Gastrocnemius medialis (tissue), 4 donors: ENCODE measurements around the gene SMG6. TPM values are rescaled to one million over a fixed set of nuclear protein-coding genes. Genes with fewer than 3 reads are reported as not detected.

ENCODE experiments used
- ATAC-seq, 2 donors: fragments of 150-250 bp; one replicate each; pipeline ENCODE4 v1.9.1; 2016
- DNase-seq, 2 donors: peaks; one replicate each; pipeline ENCODE4 v3.0.0-alpha.2; 2019
- H3K27ac ChIP-seq, 4 donors: fragments of 200-600 bp; sonication (generic); 1 replicate in 1 of 4; 2 replicates in 3 of 4; pipeline ENCODE4 v1.5.1; 2016 to 2018; ENCODE audit warnings: mild to moderate bottlenecking in 2 of 4, moderate library complexity in 1 of 4
- H3K27me3 ChIP-seq, 3 donors: fragments of 200-600 bp; sonication (generic) in 2 of 3; 1 replicate in 1 of 3; 2 replicates in 2 of 3; pipeline versions ENCODE4 v1.5.1 to v1.6.0; 2016 to 2019; ENCODE audit warnings: mild to moderate bottlenecking in 1 of 3, moderate library complexity in 1 of 3
- H3K36me3 ChIP-seq, 2 donors: fragments of 200-600 bp; sonication (generic) in 1 of 2; one replicate each; pipeline ENCODE4 v1.5.1; 2017 to 2018
- H3K4me1 ChIP-seq, 2 donors: fragments of 200-600 bp; sonication (generic) in 1 of 2; one replicate each; pipeline ENCODE4 v1.5.1; 2016 to 2017; ENCODE audit warnings: mild to moderate bottlenecking in 2 of 2
- H3K4me3 ChIP-seq, 4 donors: fragments of 200-600 bp; sonication (generic) in 3 of 4; 1 replicate in 1 of 4; 2 replicates in 3 of 4; pipeline ENCODE4 v1.5.1; 2016 to 2019; ENCODE audit warnings: mild to moderate bottlenecking in 2 of 4
- H3K9me3 ChIP-seq, 3 donors: fragments of 200-600 bp; sonication (generic) in 2 of 3; 1 replicate in 1 of 3; 2 replicates in 2 of 3; pipeline ENCODE4 v1.5.1; 2016 to 2019
- POLR2A ChIP-seq, 2 donors: fragments of 450-650 bp; IDR thresholded peaks; one replicate each; pipeline ENCODE4 v1.6.1; 2017; ENCODE audit warnings: antibody characterized with exemption in 2 of 2, mild to moderate bottlenecking in 2 of 2, moderate library complexity in 2 of 2
- in situ Hi-C, 4 donors: fragments of 200-750 bp; cut with MboI; loops; one replicate each; pipeline versions ENCODE4 v1.15.0 to v1.8.0; 2017; ENCODE audit warnings: low sequenced_read_pairs in 4 of 4
- intact Hi-C: fragments of 100-400 bp; cut with DNase I; formaldehyde crosslinking; loops from one replicate; pipeline ENCODE4 v1.15.1; 2023; ENCODE audit warnings: low total_unique reads
- total RNA-seq, 4 donors: library from RNA; depleted of rRNA; stranded (reverse); fragments of >200 nt; gene quantifications; one replicate each; pipeline versions ENCODE4 v1.1.0 to v1.2.3, GENCODE V29; 2016
- TF ChIP-seq, protein P1 (sequence below), 5 experiments: fragments of 450-650 bp in 3 of 5; fragments of 200-600 bp in 2 of 5; sonication (generic) in 2 of 5; IDR thresholded peaks in 4 of 5; conservative IDR thresholded peaks in 1 of 5; 1 replicate in 4 of 5; 2 replicates in 1 of 5; pipeline ENCODE4 v1.5.1; 2016 to 2019; ENCODE audit warnings: antibody characterized with exemption in 5 of 5, mild to moderate bottlenecking in 3 of 5, moderate library complexity in 3 of 5

Gene SMG6
- total RNA-seq, 4 donors from 2014 or later: 20.5 to 27.8 (median 23.0) TPM

DNA sequence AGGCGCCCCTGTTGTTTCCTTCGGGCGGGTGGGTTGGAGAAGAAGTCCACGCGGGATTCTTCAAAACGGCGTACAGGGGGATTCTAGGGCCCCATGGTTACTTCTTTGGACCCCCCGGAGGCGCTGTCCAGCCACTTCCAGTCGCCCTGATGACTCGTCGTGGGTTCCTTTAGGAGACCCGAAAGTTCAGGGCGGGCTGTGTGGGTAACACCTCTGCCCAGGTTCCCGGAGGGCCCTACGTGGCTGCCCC lies 249.4 kb downstream of the SMG6 start:
- peak overlapping the region; percentile 47 to 62 (median 54) for H3K4me3 ChIP-seq
- no peaks in the 10 kb centered on the region for H3K9me3 ChIP-seq
- H3K27ac ChIP-seq: peak overlapping the region; percentile 7 to 82 (median 74)
- no peaks in the 10 kb centered on the region for H3K36me3 ChIP-seq
- DNase-seq (no peak), ATAC-seq (no peak)
- in situ Hi-C loops: loop anchor here in 1 of 4 donors (5.0 kb wide), 1 partner anchor 193 kb away; no protein-coding TSS in a partner anchor
- intact Hi-C loops: loop anchor here (1.0 to 5.0 kb wide), 5 partner anchors 125 to 348 kb away; partner anchors contain the start of genes MNT, SGSM2 and TSR1
- peaks cover 1 to 14% (median 3%) of the 10 kb centered on the region in 3 donors for H3K27me3 ChIP-seq
- peaks cover 4 to 27% of the 10 kb centered on the region in 2 donors for H3K4me1 ChIP-seq
- TF ChIP-seq, protein P1, sequence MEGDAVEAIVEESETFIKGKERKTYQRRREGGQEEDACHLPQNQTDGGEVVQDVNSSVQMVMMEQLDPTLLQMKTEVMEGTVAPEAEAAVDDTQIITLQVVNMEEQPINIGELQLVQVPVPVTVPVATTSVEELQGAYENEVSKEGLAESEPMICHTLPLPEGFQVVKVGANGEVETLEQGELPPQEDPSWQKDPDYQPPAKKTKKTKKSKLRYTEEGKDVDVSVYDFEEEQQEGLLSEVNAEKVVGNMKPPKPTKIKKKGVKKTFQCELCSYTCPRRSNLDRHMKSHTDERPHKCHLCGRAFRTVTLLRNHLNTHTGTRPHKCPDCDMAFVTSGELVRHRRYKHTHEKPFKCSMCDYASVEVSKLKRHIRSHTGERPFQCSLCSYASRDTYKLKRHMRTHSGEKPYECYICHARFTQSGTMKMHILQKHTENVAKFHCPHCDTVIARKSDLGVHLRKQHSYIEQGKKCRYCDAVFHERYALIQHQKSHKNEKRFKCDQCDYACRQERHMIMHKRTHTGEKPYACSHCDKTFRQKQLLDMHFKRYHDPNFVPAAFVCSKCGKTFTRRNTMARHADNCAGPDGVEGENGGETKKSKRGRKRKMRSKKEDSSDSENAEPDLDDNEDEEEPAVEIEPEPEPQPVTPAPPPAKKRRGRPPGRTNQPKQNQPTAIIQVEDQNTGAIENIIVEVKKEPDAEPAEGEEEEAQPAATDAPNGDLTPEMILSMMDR (IDR thresholded peaks at IDR 0.05 in 4 of 5, conservative IDR thresholded peaks at IDR 0.05 in 1 of 5): no peak
- no peak for TF ChIP-seq POLR2A (IDR thresholded peaks at IDR 0.05)

DNA sequence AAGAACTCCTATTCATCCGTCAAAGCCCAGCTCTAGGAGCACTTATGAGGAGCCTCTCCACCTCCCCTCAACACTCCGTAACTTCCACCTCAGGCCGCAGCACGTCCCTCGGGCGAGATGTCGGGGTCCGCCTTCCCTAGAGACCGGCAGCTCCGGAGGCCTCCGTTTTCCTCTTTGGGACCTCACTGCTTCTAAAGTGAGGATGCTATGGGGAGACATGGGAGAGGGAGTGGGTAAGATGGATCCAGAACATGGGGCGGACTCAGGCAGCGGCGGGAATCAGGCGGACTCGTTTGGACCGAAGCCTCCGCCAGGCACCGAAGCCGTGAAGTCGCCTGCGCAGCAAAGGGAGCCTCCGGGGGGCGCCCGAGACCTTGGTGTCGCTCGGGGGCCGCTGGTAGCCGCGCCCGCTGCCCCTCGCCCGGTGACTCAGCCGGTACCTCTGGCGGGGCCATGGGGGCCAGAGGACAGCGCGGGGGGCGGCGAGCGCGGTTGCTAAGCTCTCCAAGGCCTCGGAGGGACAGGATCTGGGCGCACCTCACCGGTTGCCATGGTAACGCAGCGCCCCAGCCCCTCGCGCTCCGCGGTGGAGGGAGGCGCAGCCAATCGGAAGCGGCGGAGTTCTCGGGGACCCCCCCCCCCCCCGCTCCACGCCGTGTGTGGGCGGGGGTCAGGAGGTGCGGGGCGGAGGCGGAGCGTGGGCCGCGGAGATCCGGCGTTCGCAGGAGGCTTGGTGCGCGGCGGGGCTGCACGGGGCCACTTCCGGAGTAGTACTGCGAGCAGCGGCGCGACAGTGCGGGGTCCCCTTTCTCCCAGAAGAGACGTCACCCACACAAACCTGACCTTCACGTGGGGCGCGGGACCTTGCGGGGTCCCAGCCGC lies 250.0 kb downstream of the SMG6 start:
- Histone ChIP-seq H3K4me1 (peaks cover 9 to 26% of the 10 kb centered on the region in 2 donors), H3K36me3 (no peaks in the 10 kb centered on the region), H3K27ac (peak overlapping the region; percentile 7 to 82 (median 74)), H3K9me3 (no peaks in the 10 kb centered on the region), H3K4me3 (peak overlapping the region; percentile 47 to 62 (median 54)), H3K27me3 (peaks cover 7 to 14% (median 9%) of the 10 kb centered on the region in 3 donors)
- intact Hi-C loops: loop anchor here (1.0 to 5.0 kb wide), 5 partner anchors 125 to 349 kb away; partner anchors contain the start of genes MNT, SGSM2 and TSR1
- no peak for TF ChIP-seq POLR2A (IDR thresholded peaks at IDR 0.05)
- TF ChIP-seq, protein P1 (IDR thresholded peaks at IDR 0.05 in 4 of 5, conservative IDR thresholded peaks at IDR 0.05 in 1 of 5): peak; percentile 32 to 65 (median 53)
- in situ Hi-C loops: loop anchor here in 1 of 4 donors (5.0 kb wide), 1 partner anchor 194 kb away; no protein-coding TSS in a partner anchor
- ATAC-seq: no peak
- DNase-seq: peak in 1 of 2 donors; percentile 51

DNA sequence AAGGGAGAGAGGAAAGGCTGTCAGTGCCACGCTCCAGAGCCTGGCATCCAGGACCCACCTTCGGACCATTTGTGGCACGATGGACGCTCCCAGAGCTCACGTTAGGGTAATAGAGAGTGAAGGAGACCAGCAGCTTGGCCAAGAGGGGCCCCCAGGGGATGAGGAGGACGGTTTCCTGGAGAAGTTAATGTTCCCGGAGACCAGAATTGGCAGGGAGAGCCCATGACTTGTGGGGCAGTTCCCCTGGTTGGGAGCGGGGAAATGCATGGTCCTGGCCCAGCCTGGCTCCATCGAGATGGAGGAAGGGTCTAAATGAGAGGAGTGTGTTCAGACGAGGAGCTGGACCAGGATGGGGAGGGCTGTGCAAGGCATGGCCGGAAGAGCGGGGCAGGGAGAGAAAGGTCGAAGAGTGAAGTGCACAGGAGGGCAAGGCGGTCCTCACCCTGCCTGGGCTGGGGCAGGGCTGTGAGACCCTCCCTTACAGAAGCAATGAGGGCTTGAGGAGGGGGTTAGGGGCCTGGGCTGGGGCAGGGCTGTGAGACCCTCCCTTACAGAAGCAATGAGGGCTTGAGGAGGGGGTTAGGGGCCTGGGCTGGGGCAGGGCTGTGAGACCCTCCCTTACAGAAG lies 251.5 kb downstream of the SMG6 start:
- intact Hi-C loops: loop anchor here (5.0 kb wide), 3 partner anchors 285 to 350 kb away; partner anchors contain the start of genes MNT, SGSM2 and TSR1
- Histone ChIP-seq H3K27me3 (peaks cover 11 to 14% (median 14%) of the 10 kb centered on the region in 3 donors), H3K9me3 (no peaks in the 10 kb centered on the region), H3K4me3 (no peak overlapping the region), H3K4me1 (peaks cover 10 to 26% of the 10 kb centered on the region in 2 donors), H3K36me3 (no peaks in the 10 kb centered on the region), H3K27ac (peak overlapping the region in 3 of 4 donors; percentile 43 to 57 (median 51))
- DNase-seq: no peak
- ATAC-seq: no peak
- TF ChIP-seq, protein P1 (IDR thresholded peaks at IDR 0.05 in 4 of 5, conservative IDR thresholded peaks at IDR 0.05 in 1 of 5): no peak
- no peak for TF ChIP-seq POLR2A (IDR thresholded peaks at IDR 0.05)
- in situ Hi-C loops: loop anchor here in 1 of 4 donors (5.0 kb wide), 1 partner anchor 195 kb away; no protein-coding TSS in a partner anchor

DNA sequence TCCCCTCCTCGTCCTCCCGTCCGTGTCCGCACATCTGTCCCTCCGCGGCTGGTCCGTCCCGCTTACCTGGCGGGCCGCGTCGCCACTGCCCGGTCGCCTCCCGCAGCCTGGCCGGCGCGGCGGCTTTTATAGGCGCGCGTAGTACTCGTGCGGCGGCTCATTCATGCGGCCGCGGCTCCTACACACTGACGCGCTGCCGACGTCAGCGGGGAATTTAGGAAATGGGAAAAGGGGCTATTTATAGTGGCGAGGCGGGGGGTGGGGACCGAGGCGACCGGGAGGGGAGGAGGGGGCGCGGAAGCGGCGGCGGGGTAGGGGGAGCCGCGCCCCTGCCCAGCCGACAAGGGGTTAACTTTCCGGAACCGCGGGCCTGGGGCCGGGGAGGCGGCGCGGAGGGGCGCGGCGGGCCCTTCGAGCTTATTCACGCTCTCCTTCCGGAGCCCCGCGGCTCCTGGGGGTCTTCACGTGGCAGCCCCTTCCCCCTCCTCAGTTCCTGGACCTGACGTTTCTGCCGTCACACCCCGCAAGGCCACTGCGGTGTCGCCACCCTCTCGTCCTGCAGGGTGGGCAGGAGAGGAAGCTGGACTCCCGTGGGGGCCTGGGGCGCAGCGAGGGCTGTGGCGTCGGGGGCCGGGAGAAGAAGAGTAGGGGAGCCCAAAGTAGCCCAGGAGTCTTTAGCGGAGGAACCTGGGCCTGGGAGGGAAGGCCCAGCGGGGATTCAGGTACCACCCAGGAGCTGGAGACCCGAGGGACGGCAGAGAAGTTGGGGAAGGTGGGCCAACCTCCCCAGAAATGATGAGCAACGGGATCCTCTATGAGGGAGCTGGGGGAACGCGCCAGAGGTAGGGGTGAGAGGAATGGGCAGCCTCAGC lies 252.3 kb downstream of the SMG6 start:
- H3K36me3 ChIP-seq: no peaks in the 10 kb centered on the region
- no peaks in the 10 kb centered on the region for H3K9me3 ChIP-seq
- DNase-seq (no peak), ATAC-seq (no peak)
- H3K4me1 ChIP-seq: peaks cover 10 to 26% of the 10 kb centered on the region in 2 donors
- intact Hi-C loops (loop anchor here (5.0 kb wide), 3 partner anchors 286 to 351 kb away; partner anchors contain the start of genes MNT, SGSM2 and TSR1), in situ Hi-C loops (loop anchor here in 1 of 4 donors (5.0 kb wide), 1 partner anchor 196 kb away; no protein-coding TSS in a partner anchor)
- H3K4me3 ChIP-seq: peak overlapping the region; percentile 43 to 68 (median 64)
- H3K27ac ChIP-seq: peak overlapping the region; percentile 32 to 57 (median 47)
- H3K27me3 ChIP-seq: peaks cover 11 to 14% (median 14%) of the 10 kb centered on the region in 3 donors
- TF ChIP-seq POLR2A (IDR thresholded peaks at IDR 0.05): no peak
- TF ChIP-seq, protein P1 (IDR thresholded peaks at IDR 0.05 in 4 of 5, conservative IDR thresholded peaks at IDR 0.05 in 1 of 5): no peak
